ENCODE data around the gene LPCAT2. TPM values are rescaled to one million over a fixed set of nuclear protein-coding genes. Genes with fewer than 3 reads are reported as not detected.

Gene LPCAT2
- total RNA-seq, 6 donors from 2014 or later = 14.4 to 33.9 (median 26.9) TPM

GRCh38 chr16:55621771-55622170, 112.9 kb downstream of the LPCAT2 start:
- TF ChIP-seq CTCF (IDR thresholded peaks at IDR 0.05) (no peak), POLR2AphosphoS5 (IDR thresholded peaks at IDR 0.05) (no peak), EP300 (IDR thresholded peaks at IDR 0.05) (no peak), POLR2A (IDR thresholded peaks at IDR 0.05) (no peak)
- DNase-seq = no peak
- Histone ChIP-seq H3K27ac (no peak overlapping the region), H3K9me3 (no peaks in the 10 kb centered on the region), H3K4me3 (no peak overlapping the region), H3K27me3 (no peaks in the 10 kb centered on the region), H3K36me3 (no peaks in the 10 kb centered on the region), H3K4me1 (no peaks in the 10 kb centered on the region)
- ATAC-seq (ENCODE audit: low FRiP score in 2 of 2) = no peak

GRCh38 chr16:55622272-55622671, 113.4 kb downstream of the LPCAT2 start:
- no peaks in the 10 kb centered on the region for H3K27me3 ChIP-seq
- 89 to 90% methylated on average over 3 of the region's 3 CpGs for WGBS, 2 donors
- no peak overlapping the region for H3K27ac ChIP-seq
- TF ChIP-seq POLR2A (IDR thresholded peaks at IDR 0.05) (no peak), CTCF (IDR thresholded peaks at IDR 0.05) (no peak), EP300 (IDR thresholded peaks at IDR 0.05) (no peak), POLR2AphosphoS5 (IDR thresholded peaks at IDR 0.05) (no peak)
- no peak overlapping the region for H3K4me3 ChIP-seq
- no peaks in the 10 kb centered on the region for H3K4me1 ChIP-seq
- ATAC-seq (ENCODE audit: low FRiP score in 2 of 2) (no peak), DNase-seq (no peak)
- no peaks in the 10 kb centered on the region for H3K9me3 ChIP-seq
- H3K36me3 ChIP-seq = no peaks in the 10 kb centered on the region

DNA sequence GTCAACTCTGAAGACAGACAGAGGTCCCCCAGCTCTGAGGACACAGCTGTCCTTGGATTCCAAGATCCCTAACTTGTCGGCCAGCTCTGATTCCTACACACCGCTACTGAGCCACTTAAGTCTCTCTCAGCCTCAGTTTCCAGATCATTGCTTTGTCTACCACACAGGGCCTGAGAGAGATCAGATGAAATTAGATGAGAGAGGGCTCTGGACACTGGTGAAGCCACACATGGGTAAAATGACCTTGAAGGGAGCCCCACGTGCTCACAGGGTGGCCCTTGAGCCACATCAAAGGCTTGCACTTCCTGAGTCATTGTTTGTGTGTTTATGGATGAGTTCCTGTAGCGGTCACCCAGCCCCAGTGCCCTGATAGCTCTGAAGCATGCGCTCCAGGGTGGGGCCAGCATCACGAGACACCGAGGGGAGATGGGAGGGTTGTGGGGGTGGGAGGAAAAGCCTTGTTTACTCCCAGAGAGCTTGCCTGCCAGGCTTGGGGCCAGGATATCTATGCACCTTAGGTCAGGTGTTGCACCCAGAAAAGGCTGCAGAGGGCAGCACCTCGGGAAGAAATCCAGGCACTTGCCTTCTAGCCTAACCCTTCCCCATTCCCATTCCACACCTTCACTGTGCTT, 114.2 kb downstream of the LPCAT2 start:
- no peak for TF ChIP-seq EP300 (IDR thresholded peaks at IDR 0.05)
- Histone ChIP-seq H3K36me3 (no peaks in the 10 kb centered on the region), H3K4me3 (no peak overlapping the region), H3K27ac (no peak overlapping the region), H3K9me3 (no peaks in the 10 kb centered on the region), H3K4me1 (no peaks in the 10 kb centered on the region), H3K27me3 (no peaks in the 10 kb centered on the region)
- 48 to 51% methylated on average over 4 to 8 of the region's 8 CpGs for WGBS, 2 donors
- peak in 1 of 2 donors; percentile 6 for DNase-seq
- ATAC-seq (ENCODE audit: low FRiP score in 2 of 2) = no peak

GRCh38 chr16:55623640-55624039, 114.8 kb downstream of the LPCAT2 start:
- Histone ChIP-seq H3K27me3 (no peaks in the 10 kb centered on the region), H3K4me3 (no peak overlapping the region), H3K9me3 (no peaks in the 10 kb centered on the region), H3K4me1 (no peaks in the 10 kb centered on the region), H3K36me3 (no peaks in the 10 kb centered on the region), H3K27ac (no peak overlapping the region)
- TF ChIP-seq POLR2A (IDR thresholded peaks at IDR 0.05) (no peak), POLR2AphosphoS5 (IDR thresholded peaks at IDR 0.05) (no peak), CTCF (IDR thresholded peaks at IDR 0.05) (no peak), EP300 (IDR thresholded peaks at IDR 0.05) (no peak)
- WGBS, 2 donors = 90 to 96% methylated on average over 2 of the region's 2 CpGs
- ATAC-seq (ENCODE audit: low FRiP score in 2 of 2) (no peak), DNase-seq (no peak)

GRCh38 chr16:55624696-55625095, 115.8 kb downstream of the LPCAT2 start:
- Histone ChIP-seq H3K36me3 (no peaks in the 10 kb centered on the region), H3K9me3 (no peaks in the 10 kb centered on the region), H3K27ac (no peak overlapping the region), H3K4me1 (no peaks in the 10 kb centered on the region), H3K27me3 (no peaks in the 10 kb centered on the region), H3K4me3 (no peak overlapping the region)
- ATAC-seq (ENCODE audit: low FRiP score in 2 of 2) = no peak
- WGBS, 2 donors = 95 to 97% methylated on average over 5 of the region's 5 CpGs
- no peak for DNase-seq
- TF ChIP-seq POLR2AphosphoS5 (IDR thresholded peaks at IDR 0.05) = no peak
- no peak for TF ChIP-seq CTCF (IDR thresholded peaks at IDR 0.05)
- TF ChIP-seq POLR2A (IDR thresholded peaks at IDR 0.05) = no peak
- no peak for TF ChIP-seq EP300 (IDR thresholded peaks at IDR 0.05)
